Femur (tissue), 1 donor: ENCODE results near the gene ALG9.
A peak's percentile ranks its signal among the peaks of the same experiment; 100 is the strongest.
"Not testable (repeated sequence)": the region's sequence is repeated elsewhere in the genome, so short reads cannot be mapped to it uniquely, and the experiment has no call there.

Experiments
- DNase-seq: peaks from one replicate; pipeline ENCODE4 v3.0.0-alpha.2; 2017

Gene ALG9

DNA sequence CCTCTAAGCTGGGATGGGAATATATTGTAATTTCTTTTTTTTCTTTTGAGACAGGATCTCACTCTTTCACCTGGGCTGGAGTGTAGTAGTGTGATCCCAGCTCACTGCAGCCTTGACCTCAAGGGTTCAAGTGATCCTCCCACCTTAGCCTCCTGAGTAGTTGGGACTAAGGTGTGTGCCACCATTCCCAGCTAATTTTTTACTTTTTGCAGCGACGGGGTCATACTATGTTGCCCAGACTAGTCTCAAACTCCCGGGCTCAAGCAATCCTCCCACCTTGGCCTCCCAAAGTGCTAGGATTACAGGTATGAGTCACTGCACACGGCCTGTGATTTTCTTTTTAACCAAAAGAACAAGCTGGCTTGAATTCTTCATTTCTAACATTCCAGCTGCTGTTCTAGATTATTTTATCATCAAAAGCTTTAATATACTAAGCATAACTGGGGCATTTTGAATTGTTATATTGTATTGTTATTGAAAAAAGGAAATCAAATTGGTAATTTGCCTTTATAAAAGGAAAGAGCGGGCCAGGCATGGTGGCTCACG is 78.4 kb downstream of the ALG9 start:
- DNase-seq: no peak

DNA sequence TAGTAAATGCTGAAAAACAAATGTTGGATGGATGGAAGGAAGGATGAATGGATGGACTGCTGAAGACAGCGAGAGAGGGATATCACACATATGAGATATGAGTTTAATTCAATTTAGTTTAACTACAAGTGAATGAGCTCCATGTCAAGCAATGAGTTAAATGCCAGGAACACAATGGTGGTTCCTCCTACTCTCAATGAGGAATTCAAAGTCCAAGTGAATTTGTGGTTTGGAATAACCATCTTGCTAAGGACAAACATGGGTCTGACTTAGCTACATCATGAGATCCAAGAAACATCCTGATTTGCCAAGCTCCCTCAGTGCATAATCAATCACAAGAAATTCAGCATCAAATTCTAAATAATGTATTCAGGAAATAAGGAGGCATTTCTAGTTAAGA is 79.1 kb downstream of the ALG9 start:
- no peak for DNase-seq

DNA sequence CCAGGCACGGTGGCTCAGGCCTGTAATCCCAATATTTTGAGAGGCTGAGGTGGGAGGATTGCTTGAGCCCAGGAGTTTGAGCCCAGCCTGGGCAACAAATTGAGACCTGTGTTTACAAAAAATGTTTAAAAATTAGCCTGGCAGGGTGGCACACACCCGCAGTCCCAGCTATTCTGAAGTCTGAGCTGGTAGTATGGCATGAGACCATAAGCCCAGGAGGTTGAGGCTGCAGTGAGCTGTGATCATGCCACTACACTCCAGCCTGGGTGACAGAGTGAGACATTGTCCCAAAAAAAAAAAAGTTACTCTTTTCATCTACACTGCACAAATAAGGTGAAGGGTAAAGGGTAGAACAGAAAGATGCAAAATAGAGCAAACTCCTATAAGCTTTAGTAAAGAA is 82.9 kb downstream of the ALG9 start:
- DNase-seq: no peak

DNA sequence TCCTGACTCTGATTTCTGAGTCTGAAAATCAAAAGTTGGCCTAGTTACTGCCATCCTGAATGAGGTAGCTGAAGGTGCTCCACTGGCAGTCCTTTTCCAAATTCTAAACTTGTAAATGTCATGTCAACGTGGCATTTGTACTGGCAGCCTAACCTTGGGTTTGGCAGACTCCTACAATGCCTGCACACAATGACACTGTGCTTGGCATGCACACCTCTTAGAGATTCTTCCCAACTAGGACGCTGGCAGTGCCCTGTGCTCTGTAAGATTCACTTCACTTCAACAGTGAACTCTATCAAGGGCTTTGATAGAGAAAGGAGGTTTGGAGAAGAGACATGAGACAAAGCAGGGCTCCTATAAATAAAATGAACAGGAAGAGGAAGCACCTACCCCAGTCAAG is 83.3 kb downstream of the ALG9 start:
- no peak for DNase-seq

DNA sequence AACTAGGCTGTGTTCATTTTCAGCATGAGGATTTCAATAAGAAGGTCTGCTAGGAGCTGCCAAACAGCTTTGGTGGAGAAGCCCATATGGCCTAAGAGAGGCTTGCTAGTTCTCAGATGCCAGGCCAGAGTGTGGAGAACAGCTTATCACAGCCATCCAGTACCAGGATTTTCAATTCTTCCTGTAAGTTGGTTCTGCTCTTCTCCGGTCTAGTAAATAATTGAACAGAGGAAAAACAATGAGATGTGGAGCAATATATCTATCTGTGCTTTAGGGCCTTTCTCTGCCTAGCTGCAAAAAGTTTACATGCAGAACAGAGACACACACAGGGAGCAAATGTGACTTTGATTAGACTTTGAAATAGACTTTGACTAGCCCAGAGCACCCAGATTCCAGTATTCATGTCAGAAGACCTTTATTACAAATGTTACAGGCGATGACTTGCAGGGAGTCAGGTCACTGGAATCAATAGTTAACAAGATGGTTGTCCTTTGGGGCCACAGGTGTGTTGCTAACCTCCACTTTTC is 85.4 kb downstream of the ALG9 start:
- no peak for DNase-seq

DNA sequence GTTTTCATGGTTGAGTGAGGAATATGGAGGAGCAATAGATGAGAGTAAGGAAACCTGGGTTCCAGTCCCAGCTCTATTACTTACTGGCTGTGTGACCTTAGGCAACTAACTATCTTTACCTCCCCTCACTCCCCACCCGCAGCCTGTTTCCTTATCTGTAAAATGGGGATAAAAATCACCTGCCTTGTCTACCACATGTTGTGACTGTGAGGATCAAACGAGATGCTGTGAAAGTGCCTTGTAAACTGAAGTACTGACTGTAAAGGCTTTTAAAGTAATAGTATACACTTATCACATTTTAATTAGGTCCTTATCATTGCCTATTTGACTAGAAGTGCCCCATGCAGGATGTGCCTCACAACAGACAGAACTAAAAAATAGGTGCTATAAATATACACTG is 86.3 kb downstream of the ALG9 start:
- DNase-seq: no peak

DNA sequence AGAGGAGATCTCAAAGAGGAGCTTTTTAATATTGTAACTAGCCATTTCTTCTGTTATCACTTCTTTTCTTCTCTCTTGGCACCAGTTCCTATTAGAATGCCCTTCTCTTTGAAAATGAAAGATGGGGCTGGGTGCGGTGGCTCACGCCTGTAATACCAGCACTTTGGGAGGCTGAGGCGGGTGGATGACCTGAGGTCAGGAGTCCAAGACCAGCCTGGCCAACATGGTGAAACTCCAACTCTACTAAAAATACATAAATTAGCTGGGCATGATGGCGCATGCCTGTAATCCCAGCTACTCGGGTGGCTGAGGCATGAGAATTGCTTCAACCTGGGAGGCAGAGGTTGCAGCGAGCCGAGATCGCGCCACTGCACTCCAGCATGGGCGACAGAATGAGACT is 87.1 kb downstream of the ALG9 start:
- DNase-seq: not testable (repeated sequence)

DNA sequence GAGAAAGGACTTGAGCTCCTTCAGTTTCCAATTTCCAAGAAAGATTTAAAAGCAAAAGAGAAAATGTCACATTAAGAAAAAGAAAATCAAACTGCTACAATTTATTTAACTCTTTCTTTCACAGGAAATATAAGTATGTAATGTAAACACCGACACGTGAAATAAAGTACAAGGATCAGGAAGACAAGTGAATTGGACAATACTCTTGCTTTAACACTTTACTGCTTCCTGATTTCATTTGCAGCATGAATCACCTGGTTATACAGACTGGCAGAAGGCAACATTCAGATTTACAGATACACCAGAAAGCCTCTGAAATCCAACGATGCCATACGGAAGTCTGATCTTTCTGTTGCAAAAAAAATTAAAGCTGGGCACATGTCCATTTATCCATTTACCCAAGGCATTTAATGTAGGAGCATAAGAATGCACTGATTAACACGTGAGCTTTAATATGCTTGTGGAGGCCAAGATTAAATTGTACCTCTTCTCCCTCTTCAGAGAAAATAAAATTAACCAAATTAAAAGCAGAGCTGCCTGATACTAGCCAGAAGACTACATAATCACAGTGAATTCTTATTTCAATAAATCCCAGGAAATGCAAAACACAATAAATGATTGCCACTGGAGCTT is 89.2 kb downstream of the ALG9 start:
- DNase-seq: no peak

DNA sequence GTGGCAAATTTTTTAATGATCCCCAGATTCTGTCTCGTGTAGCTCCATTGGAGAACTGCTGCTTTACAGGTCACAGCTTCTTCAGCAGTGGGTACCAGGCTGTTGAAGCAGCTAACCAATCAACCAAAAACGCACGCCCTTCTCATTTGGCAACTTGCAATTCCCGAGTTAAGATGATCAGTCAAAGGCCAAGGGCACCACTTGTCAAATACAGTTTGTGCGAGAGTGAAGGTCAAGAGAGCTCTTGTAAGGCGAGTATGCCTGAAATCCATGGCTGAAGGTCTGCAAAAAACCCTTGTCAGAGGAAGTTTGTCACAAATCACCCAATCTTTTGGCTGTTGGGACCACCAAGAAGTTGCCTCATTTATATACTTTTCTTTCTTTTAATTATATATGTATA is 92.3 kb downstream of the ALG9 start:
- DNase-seq: no peak

DNA sequence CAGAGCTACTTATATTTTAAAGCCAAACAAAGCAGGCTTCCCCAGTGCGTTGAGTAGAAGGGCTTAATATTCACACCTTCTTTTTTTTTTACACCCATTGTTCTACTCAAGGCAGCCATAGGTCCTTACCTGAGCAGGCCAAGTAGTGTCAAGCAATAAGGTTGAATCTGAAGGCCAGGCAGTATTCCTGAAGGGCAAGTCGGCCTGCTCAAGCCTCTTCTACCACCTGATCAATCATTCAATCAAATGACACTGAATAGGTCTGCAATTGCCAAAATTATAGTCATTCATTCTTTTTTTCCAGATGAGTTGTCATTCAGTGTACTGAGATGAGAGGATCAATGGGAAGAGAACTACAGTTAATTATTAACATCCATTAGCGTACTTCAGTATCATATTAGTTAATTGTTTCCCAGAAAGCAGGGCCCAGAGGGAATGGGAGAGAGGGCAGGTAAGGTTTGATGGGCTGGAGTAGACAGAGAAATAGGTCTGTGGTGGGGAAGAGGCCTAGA is 93.3 kb downstream of the ALG9 start:
- DNase-seq: no peak

DNA sequence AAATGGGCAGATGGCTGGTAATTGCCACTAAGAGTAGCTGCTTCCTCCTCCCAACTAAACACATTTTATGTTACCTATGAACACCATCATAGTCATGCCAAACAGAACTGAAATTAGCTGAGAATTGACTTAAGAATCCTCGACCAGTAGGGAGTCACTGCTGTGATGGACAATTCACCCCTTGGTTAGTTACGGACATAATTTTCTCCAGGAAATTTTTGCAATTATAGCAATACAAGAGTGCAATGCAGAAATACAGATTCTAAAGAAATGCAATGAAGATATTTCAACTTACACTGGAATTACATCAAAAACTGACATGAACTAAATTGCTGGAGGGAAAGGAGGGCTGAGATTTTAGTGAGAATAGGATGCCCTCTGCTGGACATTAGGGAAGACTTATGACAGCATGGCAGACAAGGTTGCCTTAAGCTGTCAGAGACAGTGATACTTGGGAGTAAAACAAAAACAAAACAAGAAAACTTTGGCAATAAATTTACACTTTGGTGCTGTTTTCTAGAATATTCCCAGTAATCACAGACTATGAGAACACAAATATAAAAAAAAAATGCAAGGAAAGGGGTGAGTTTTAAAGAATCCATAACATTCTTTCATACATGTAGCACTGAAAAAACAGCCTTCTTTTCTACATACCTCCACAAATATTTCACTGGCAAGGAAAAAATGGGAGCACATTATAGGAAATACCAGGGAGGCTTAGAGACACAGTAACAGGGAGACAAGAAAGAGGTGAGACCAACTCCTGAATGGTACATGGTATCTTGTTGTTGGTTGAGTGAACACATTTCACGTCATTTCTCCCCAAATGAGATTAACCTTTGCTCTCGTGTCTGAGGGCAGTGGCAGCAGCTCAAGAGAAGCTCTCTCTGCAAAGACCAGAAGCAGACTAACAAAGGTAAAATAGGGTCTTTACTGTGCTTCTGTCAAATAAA is 94.0 kb downstream of the ALG9 start:
- DNase-seq: peak; percentile 33

DNA sequence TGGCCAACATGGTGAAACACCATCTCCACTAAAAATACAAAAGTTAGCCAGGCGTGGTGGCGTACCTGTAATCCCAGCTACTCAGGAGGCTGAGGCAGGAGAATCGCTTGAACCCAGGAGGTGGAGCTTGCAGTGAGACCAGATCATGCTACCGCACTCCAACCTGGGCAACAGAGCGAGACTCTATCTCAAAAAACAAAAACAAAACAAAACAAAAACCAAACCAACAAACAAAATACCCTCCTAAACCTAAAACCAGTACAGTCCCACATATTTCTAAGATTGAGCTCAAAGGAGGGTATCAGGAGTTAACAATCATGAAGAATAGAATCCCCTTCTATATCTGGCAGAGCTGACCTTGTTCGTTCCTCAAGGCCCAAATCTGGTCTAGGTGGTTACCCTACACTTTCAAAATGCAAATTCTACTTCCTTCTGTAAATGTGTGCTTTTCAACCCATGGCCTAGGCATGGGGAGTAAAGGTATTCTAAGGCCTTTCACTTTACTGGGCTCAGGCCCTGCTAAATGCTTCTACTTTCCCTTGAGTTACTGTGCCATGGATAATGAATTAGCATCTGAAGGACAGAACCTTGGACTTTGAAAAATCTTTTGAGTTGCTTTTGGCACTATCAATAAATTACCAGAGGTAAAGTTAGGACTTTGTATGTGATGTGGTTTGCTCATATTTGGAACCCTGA is 94.8 kb downstream of the ALG9 start:
- no peak for DNase-seq

DNA sequence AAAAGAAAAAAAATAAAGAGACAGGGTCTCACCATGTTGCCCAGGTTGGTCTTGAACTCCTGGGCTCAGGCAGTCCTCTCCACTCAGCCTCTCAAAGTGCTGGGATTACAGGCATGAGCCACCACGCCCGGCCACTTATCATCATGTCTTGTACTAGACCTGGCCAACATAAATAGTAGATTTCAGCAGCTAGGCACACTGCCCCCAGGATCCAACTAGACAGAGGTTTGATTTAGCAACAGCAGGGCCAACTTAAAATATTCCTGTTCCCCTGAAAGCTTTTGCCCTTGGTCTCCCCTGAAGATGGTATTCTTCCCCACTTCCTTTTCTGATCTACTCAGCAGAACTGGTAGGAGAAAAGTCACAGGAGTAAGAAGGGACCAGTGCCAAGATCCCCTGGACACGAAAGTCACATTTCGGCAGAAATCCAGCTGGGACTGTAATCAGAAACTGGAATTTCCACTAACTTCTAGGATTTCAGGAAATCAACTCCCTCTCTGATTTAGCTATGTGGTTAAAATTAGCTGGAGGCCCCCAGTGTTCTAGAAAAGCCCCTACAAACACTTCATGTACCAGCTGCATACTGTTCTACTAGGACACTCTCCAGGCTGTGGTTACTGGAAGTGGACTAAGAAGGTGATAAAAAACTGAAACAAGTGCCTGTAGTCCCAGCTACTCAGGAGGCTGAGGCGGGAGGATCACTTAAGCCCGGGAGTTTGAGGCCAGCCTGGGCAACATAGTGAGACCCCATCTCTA is 96.2 kb downstream of the ALG9 start:
- DNase-seq: no peak

DNA sequence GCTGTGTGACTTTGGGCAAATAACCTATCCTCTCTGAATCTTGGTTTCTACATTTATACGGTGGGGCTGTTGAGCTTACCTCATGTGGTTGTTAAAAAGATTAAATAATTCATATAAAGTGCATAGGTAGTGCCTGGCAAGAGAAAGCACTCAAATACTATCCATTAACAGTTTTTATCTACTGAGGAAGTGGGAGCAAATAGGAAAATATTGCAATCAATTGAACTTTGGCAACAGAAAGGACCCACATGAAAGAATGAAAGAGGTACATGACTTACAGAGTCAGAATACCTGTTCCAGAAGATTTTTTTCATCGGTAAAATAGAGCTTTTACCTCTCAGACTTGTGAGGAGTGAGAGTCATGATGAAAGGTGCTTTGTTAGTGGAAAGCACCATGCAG is 98.8 kb downstream of the ALG9 start:
- no peak for DNase-seq

DNA sequence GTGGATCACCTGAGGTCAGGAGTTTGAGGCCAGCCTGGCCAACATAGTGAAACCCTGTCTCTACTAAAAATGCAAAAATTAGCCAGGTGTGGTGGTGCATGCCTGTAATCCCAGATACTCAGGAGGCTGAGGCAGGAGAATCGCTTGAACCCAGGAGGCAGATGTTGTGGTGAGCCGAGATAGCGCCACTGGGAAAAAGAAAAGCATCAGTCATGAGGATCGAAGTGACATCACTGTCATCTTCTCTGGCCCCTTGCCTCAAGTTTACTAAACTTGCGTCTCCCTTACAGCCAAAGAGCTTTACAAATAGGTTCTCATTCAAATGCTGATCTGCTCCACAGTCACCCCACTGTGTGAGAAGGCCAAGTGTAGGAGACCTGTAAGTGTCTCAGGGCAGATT is 100.2 kb downstream of the ALG9 start:
- DNase-seq: not testable (repeated sequence)

DNA sequence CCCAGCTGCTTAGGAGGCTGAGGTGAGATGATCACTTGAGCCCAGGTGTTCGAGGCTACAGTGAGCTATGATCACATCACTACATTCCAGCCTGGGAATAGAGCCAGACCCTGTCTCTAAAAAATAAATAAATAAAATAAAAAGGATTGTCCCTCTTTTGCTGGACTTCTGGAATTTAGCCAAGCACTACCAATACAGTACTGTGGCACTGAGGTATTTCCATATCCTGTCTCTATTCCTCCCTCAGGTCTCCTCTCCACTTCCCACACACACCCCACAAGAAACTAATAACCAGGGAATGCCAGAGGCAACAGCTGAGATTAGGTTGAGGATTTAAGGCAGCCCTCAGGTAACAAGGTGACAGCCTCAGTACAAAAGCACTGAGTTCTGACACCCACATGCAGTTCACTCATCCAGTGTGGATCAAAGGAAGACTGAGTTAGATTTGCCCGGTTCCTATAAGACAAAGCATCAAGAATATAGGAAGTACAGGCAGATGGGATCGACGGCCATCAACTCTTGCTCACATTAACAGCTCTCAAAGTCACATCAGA is 100.7 kb downstream of the ALG9 start:
- DNase-seq: no peak

DNA sequence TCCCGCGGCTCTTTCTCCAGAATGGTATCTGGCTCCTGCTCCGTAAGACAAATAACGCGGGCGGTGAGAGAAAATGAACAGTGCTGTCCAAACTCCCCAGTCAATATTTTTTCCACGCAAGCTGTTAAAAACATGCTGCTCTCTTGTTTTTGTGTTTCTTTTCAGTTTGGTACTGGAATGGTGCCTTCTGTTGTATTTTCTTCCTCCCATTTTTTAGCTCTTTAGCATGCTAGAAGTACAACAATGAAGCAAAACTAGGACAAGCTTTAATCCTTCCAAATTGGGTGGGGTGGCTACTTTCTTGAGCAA is 104.6 kb downstream of the ALG9 start:
- no peak for DNase-seq

DNA sequence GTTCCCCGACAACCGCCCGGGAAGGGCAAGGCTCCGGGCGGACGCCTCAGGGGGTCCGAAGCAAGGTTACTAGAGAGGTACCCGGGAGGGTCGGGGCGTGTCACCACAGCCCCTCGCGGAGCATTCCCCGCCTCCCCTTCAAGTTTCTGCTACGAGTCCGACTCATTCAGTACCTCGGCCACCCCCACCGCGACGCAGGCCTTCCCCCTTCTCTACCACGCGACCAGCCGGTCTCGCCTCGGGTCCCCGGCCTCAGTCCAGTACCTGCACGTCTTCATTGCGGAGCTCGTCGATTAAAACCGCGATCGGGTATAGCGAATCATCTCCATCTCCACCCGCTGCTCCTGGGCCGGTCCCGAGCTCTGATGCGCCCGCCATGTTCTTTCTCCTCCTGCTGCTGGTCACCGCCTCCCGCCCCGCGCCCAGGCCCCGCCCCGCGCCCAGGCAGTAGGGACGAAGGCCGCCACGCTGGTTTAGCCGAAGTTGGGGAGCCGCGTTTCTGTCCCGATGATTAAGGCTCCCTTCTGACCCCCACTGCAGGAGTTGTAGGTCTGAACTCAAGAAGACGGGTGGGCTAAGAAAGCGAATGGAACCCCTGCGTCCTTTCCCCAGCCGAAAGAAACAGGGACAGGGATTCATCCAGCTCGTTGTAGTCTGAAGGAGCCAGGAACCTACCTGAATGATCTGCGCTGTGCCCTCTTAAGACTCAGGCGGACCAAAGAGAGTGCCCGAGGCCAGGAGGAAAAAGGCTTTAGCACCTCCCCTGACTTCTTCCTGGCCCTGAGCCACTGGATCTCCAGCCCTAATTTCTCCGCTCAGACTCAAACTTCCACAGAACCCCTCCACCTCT is 105.2 kb downstream of the ALG9 start, which contains the start of gene PPP2R1B:
Gene PPP2R1B (minus strand): TSS at position 406 of the 850 bp plus-strand sequence. CDS start 28 bp downstream, at position 378.
- DNase-seq: peak; percentile 93

DNA sequence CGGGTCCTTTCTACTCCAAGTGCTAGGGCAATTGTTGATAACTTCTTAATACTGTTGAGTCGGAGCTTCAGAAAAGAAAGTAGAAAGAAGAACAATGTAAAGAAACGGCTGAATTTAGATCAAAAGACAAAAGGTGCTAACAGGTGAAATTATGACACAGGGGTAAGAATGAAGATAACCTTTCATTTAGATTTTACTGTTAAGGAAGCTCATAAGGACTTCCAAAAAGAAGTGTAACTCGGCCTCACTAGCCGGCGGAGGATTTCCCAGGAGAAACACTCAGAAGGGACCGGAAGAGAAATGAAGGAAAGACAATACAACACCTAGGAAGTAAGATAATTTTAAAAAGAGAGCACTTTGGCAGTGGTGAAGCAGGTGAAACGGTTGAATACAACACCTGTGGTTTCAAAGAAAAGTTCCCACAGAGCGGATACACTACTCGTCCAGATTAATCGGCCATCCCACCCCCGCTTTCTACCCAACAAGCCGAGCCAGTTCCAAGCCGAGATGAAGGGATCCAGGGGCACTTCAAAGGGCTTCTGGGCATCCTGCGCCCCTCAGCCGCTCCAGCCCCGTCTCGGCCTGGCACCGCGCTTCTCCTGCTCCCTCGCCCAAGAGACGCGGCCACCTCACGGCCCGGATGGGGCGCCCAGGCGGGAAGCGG is 105.9 kb downstream of the ALG9 start:
- no peak for DNase-seq

DNA sequence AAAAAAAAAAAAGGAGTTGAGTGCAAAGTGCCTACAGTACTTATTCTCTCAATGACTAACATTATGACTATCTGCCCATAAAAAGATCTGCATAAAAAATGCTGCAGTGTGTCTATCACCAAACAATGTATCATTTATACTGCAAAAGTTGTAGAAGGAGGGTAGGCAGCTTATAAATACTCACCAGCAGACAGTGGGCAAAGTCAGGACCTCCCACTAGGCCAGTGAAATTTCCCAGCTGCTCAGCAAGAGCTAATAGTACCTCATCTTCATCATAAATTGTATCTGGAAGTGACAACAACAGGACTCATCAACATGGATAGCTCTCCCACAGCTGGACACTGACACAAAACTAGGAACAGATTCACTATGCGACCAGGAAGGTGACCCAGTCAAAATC is 106.8 kb downstream of the ALG9 start:
- no peak for DNase-seq
